HG02840 (cell line): Measurements from ENCODE around the gene PRDX1.
"Not testable (repeated sequence)": the region's sequence is repeated elsewhere in the genome, so short reads cannot be mapped to it uniquely, and the experiment has no call there.

Experiments used
- ATAC-seq: cut with Tn5 transposase; IDR thresholded peaks from one replicate; pipeline ENCODE4 v1.9.1; 2021; ENCODE audit warnings: mild to moderate bottlenecking, moderate library complexity, moderate number of reproducible peaks; ENCODE audit not compliant: unreplicated experiment, low FRiP score

PRDX1 gene

GRCh38 chr1:45470306-45470798 is 51.3 kb downstream of the PRDX1 start:
- no peak for ATAC-seq

DNA sequence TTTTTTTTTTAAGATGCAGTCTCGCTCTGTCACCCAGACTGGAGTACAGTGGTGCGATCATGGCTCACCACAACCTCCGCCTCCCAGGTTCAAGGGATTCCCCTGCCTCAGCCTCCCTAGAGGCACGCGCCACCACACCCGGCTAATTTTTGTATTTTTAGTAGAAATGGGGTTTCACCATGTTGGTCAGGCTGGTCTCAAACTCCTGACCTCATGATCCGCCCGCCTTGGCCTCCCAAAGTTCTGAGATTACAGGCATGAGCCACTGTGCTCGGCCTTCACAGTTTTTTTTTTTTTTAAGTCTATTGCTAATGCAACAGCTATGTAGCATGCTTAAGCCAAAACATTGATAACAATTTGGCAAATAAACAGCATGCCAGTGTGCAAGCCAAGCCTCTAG is 54.3 kb downstream of the PRDX1 start:
- ATAC-seq: not testable (repeated sequence)

GRCh38 chr1:45465277-45465676 is 56.4 kb downstream of the PRDX1 start:
- ATAC-seq: no peak
